HCT116 (cell line): Measurements from ENCODE around the gene THRAP3. TPM values are rescaled to one million over a fixed set of nuclear protein-coding genes. Genes with fewer than 3 reads are reported as not detected.

ENCODE experiments used
- ATAC-seq: fragments of 200-7000 bp; cut with Tn5 transposase; 2 replicates; pipeline ENCODE4 v1.9.1; 2020; ENCODE audit warnings: mild to moderate bottlenecking, moderate library complexity
- BruUV-seq: library from RNA; stranded (reverse); fragments of 400-500 nt; replicated peaks from 2 replicates; lab custom pipeline; 2021; lab: Mats Ljungman, UMichigan
- CTCF ChIA-PET: fragments of 300-600 bp; sonication (Branson Sonifier 250); formaldehyde crosslinking; loops from one replicate; lab custom pipeline; 2021; ENCODE audit warnings: antibody characterized with exemption; lab: Charles Lee
- POLR2A ChIA-PET: fragments of 300-600, 350-600 bp; sonication (Branson Sonifier 250); formaldehyde crosslinking; loops from one replicate; lab custom pipeline; 2021; ENCODE audit warnings: antibody characterized with exemption; lab: Charles Lee
- RAD21 ChIA-PET, 2 experiments: fragments of 300-600 bp; sonication (Branson Sonifier 250); formaldehyde crosslinking; loops; one replicate each; lab custom pipeline; 2023; ENCODE audit warnings: low total read pairs in 2 of 2; ENCODE audit not compliant: uncharacterized antibody in 2 of 2, unreplicated experiment in 2 of 2, low non-redundant PET in 1 of 2; lab: Charles Lee
- DNase-seq: peaks from one replicate; pipeline ENCODE4 v3.0.0-alpha.2; 2010; ENCODE audit warnings: low read depth, low spot score
- H2AFZ ChIP-seq: fragments of 200-600 bp; shearing (Covaris generic), sonication (generic); 2 replicates; pipeline ENCODE4 v1.6.1; 2017; ENCODE audit warnings: low read depth, mixed run types, mixed read lengths, antibody characterized with exemption, low read length; ENCODE audit not compliant: poor library complexity, severe bottlenecking
- H3K27ac ChIP-seq: 2 replicates; pipeline ENCODE4 v1.5.1; 2012; ENCODE audit warnings: low read depth, low read length
- H3K27me3 ChIP-seq: fragments of 200-600 bp; sonication (generic); 2 replicates; pipeline ENCODE4 v1.6.1; 2016; ENCODE audit warnings: mixed run types, low read length, mixed read lengths; ENCODE audit not compliant: insufficient read depth
- H3K36me3 ChIP-seq, 2 experiments: fragments of 200-500 bp in 1 of 2; fragments of 200-600 bp in 1 of 2; sonication (Bioruptor generic) in 1 of 2; sonication (generic) in 1 of 2; 2 replicates each; pipeline versions ENCODE4 v1.5.1 to v1.6.1; 2014 to 2016; ENCODE audit warnings: low read length in 2 of 2, inconsistent platforms in 1 of 2, mixed read lengths in 1 of 2, mixed run types in 1 of 2; ENCODE audit not compliant: insufficient read depth in 2 of 2, control insufficient read depth in 1 of 2
- H3K4me1 ChIP-seq, 2 experiments: fragments of 200-600 bp in 1 of 2; sonication (generic) in 1 of 2; 2 replicates each; pipeline versions ENCODE4 v1.5.1 to v1.6.1; 2012 to 2017; ENCODE audit warnings: low read length in 2 of 2, inconsistent platforms in 1 of 2, mild to moderate bottlenecking in 1 of 2, mixed read lengths in 1 of 2, mixed run types in 1 of 2, moderate library complexity in 1 of 2; ENCODE audit not compliant: insufficient read depth in 2 of 2, control insufficient read depth in 1 of 2
- H3K4me2 ChIP-seq: fragments of 200-600 bp; sonication (generic); 2 replicates; pipeline ENCODE4 v1.6.1; 2017; ENCODE audit warnings: mixed run types, low read length, mixed read lengths
- H3K4me3 ChIP-seq, 2 experiments: fragments of 200-600 bp in 1 of 2; sonication (generic) in 1 of 2; replicated peaks in 1 of 2; 2 replicates each; pipeline ENCODE4 v1.5.1; 2011 to 2016; ENCODE audit warnings: low read length in 2 of 2, control low read depth in 1 of 2, low read depth in 1 of 2, mild to moderate bottlenecking in 1 of 2, mixed read lengths in 1 of 2, mixed run types in 1 of 2
- H3K79me2 ChIP-seq: fragments of 200-600 bp; sonication (generic); 2 replicates; pipeline ENCODE4 v1.6.1; 2017; ENCODE audit warnings: mild to moderate bottlenecking, mixed run types, low read length, moderate library complexity, mixed read lengths; ENCODE audit not compliant: insufficient read depth
- H3K9ac ChIP-seq: fragments of 200-600 bp; sonication (generic); 2 replicates; pipeline ENCODE4 v1.6.1; 2016; ENCODE audit warnings: low read length, mixed read lengths
- H3K9me2 ChIP-seq: fragments of 200-600 bp; sonication (generic), shearing (Covaris generic); 2 replicates; pipeline ENCODE4 v1.6.1; 2017; ENCODE audit warnings: mixed run types, mild to moderate bottlenecking, moderate library complexity; ENCODE audit not compliant: insufficient read depth
- H3K9me3 ChIP-seq, 2 experiments: fragments of 200-500 bp in 1 of 2; fragments of 200-600 bp in 1 of 2; sonication (Bioruptor generic) in 1 of 2; sonication (generic) in 1 of 2; 2 replicates each; pipeline ENCODE4 v1.6.1; 2014 to 2017; ENCODE audit warnings: low read length in 2 of 2, mixed read lengths in 2 of 2, inconsistent platforms in 1 of 2, low read depth in 1 of 2, mild to moderate bottlenecking in 1 of 2, mixed run types in 1 of 2, moderate library complexity in 1 of 2; ENCODE audit not compliant: control insufficient read depth in 1 of 2, insufficient read depth in 1 of 2
- H4K20me1 ChIP-seq: fragments of 200-600 bp; sonication (generic), shearing (Covaris generic); 2 replicates; pipeline ENCODE4 v1.6.1; 2017; ENCODE audit warnings: mixed run types, mild to moderate bottlenecking, moderate library complexity; ENCODE audit not compliant: insufficient read depth
- EGR1 ChIP-seq: IDR thresholded peaks from 2 replicates; pipeline ENCODE4 v1.6.1; 2012; ENCODE audit warnings: low read depth
- ELF1 ChIP-seq: IDR thresholded peaks from 2 replicates; pipeline ENCODE4 v1.6.1; 2012; ENCODE audit warnings: low read depth, borderline replicate concordance
- EZH2 ChIP-seq: fragments of 200-600 bp; sonication (generic); IDR thresholded peaks from 2 replicates; pipeline ENCODE4 v1.6.1; 2017; ENCODE audit warnings: antibody characterized with exemption, mixed run types
- RAD21 ChIP-seq: IDR thresholded peaks from 2 replicates; pipeline ENCODE4 v1.6.1; 2012; ENCODE audit warnings: low read depth, mild to moderate bottlenecking
- TCF7L2 ChIP-seq: IDR thresholded peaks from 2 replicates; pipeline ENCODE4 v1.7.0; 2011; ENCODE audit warnings: borderline replicate concordance, inconsistent platforms; ENCODE audit not compliant: insufficient read depth, insufficient read length; ENCODE audit errors: extremely low read depth
- ZBTB33 ChIP-seq: IDR thresholded peaks from 2 replicates; pipeline ENCODE4 v1.6.1; 2011; ENCODE audit warnings: mild to moderate bottlenecking, low read length, moderate library complexity; ENCODE audit not compliant: insufficient replicate concordance; ENCODE audit errors: extremely low read depth
- ZFX ChIP-seq: fragments of 450-650 bp; IDR thresholded peaks from 2 replicates; pipeline ENCODE4 v1.6.1; 2017
- intact Hi-C: fragments of 100-400 bp; cut with micrococcal nuclease; formaldehyde crosslinking; loops from 2 replicates; pipeline ENCODE4 v1.10.0; 2022
- total RNA-seq: library from RNA; stranded (reverse); gene quantifications from one replicate; pipeline ENCODE4 v1.2.1, GENCODE V29; 2021; ENCODE audit not compliant: unreplicated experiment
- TF ChIP-seq, protein P1 (sequence below): IDR thresholded peaks from 2 replicates; pipeline ENCODE4 v1.6.1; 2012; ENCODE audit warnings: low read depth

THRAP3 gene
- total RNA-seq, 1 experiment from 2014 or later, result 144 TPM

- CTCF ChIA-PET, result interaction anchor here (1.0 to 1.7 kb wide), 3 partner anchors 23 to 174 kb away, joined by 3 to 7 read pairs (median 5); partner anchors contain the start of gene TRAPPC3
- no peak for DNase-seq
- peak within 1 kb of the TSS; percentile 89 for H3K27ac ChIP-seq
These were observed 99.6 kb downstream of the THRAP3 start, which contains the start of gene EVA1B for GRCh38 chr1:36323636-36324352. EVA1B (minus strand) TSS chr1:36323645; CDS start chr1:36323037, 608 bp downstream.

More at GRCh38 chr1:36323636-36324352, 99.6 kb downstream of the THRAP3 start, which contains the start of gene EVA1B:
- Histone ChIP-seq H3K4me1 (peaks cover 24 to 67% of the 10 kb centered on the region in 2 experiments), H3K9ac (peak within 1 kb of the TSS; percentile 76), H3K4me3 (peak within 1 kb of the TSS; percentile 58 to 69), H3K36me3 (no peaks in the 10 kb centered on the region; a peak in 1 of 4 replicates), H3K79me2 (peaks cover 11% of the 10 kb centered on the region; the same call in 1 of the 2 replicates), H3K9me3 (no peaks in the 10 kb centered on the region), H4K20me1 (no peaks in the 10 kb centered on the region), H3K27me3 (no peaks in the 10 kb centered on the region), H2AFZ (no peak within 1 kb of the TSS), H3K9me2 (no peaks in the 10 kb centered on the region), H3K4me2 (peak within 1 kb of the TSS; percentile 87)
- RAD21 ChIA-PET, result no interaction called here
- peak; percentile 39 for ATAC-seq
- TF ChIP-seq EGR1 (no peak), ZBTB33 (no peak), ZFX (0 out of 2 replicates have a peak, but pooled peaks have one; percentile 13), EZH2 (no peak), ELF1 (no peak), TCF7L2 (no peak), RAD21 (no peak)
- TF ChIP-seq, protein P1, sequence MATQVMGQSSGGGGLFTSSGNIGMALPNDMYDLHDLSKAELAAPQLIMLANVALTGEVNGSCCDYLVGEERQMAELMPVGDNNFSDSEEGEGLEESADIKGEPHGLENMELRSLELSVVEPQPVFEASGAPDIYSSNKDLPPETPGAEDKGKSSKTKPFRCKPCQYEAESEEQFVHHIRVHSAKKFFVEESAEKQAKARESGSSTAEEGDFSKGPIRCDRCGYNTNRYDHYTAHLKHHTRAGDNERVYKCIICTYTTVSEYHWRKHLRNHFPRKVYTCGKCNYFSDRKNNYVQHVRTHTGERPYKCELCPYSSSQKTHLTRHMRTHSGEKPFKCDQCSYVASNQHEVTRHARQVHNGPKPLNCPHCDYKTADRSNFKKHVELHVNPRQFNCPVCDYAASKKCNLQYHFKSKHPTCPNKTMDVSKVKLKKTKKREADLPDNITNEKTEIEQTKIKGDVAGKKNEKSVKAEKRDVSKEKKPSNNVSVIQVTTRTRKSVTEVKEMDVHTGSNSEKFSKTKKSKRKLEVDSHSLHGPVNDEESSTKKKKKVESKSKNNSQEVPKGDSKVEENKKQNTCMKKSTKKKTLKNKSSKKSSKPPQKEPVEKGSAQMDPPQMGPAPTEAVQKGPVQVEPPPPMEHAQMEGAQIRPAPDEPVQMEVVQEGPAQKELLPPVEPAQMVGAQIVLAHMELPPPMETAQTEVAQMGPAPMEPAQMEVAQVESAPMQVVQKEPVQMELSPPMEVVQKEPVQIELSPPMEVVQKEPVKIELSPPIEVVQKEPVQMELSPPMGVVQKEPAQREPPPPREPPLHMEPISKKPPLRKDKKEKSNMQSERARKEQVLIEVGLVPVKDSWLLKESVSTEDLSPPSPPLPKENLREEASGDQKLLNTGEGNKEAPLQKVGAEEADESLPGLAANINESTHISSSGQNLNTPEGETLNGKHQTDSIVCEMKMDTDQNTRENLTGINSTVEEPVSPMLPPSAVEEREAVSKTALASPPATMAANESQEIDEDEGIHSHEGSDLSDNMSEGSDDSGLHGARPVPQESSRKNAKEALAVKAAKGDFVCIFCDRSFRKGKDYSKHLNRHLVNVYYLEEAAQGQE, result no peak
- intact Hi-C loops, result no loop called here
- no TSS peak for BruUV-seq
- POLR2A ChIA-PET, result interaction anchor here (0.5 to 3.3 kb wide), 4 partner anchors 63 to 950 kb away, joined by 3 to 12 read pairs (median 6); no protein-coding TSS in a partner anchor
